ENCODE results near the gene ARL9. TPM values are rescaled to one million over a fixed set of nuclear protein-coding genes. Genes with fewer than 3 reads are reported as not detected.

The ARL9 gene
- total RNA-seq, 1 experiment from 2014 or later, result not detected

DNA sequence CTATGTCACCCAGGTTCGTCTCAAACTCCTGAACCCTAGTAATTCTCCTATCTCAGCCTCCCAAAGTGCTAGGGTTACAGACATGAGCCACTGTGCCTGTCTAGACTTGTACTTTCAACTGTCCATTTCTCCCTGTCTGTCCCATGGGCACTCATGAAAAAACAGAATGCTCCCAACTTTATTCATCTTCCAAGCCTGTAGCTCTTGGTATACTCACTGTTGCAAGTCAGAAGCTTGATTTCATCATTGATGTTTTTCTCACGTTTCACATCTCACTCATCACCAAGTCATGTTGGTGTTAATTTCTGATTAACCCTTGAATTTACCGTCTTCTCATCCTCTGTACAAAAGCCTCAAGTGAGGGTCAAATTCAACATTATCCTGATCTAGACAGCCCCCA, 45.5 kb upstream of the ARL9 start:
- H3K27ac Mint-ChIP-seq, result peak overlapping the region in 1 of 3 experiments; percentile 67; a peak in 3 of 7 replicates
- H3K4me1 ChIP-seq (ENCODE audit: insufficient read depth, low read length), result no peaks in the 10 kb centered on the region
- H3K27ac ChIP-seq (ENCODE audit: insufficient read length, low read depth, low read length), result no peak overlapping the region

More for the DNA sequence above, 45.5 kb upstream of the ARL9 start:
- no peak overlapping the region for H2BK15ac ChIP-seq (ENCODE audit: low read depth, low read length)
- WGBS (ENCODE audit: extremely low coverage, insufficient read length, low lambda C conversion rate), result no CpG with 5 or more reads among the region's 3 CpGs
- no peak overlapping the region for H4K5ac ChIP-seq (ENCODE audit: insufficient read length, low read depth, low read length)
- no peak overlapping the region for H3K4ac ChIP-seq (ENCODE audit: low read depth, low read length)
- Mint-ChIP-seq H3K9me3 (no peaks in the 10 kb centered on the region), H3K4me3 (no peak overlapping the region), H3K36me3 (ENCODE audit: insufficient read depth in 1 of 3, low read depth in 3 of 3) (peaks cover 40 to 79% (median 57%) of the 10 kb centered on the region in 3 experiments), H3K4me1 (peaks cover 5% of the 10 kb centered on the region in 2 experiments), H3K27me3 (ENCODE audit: low read depth) (peaks cover 2% of the 10 kb centered on the region; the same call in 1 of the 2 replicates)
- H3T11ph ChIP-seq (ENCODE audit: low read length), result no peak overlapping the region
- H3K79me2 ChIP-seq (ENCODE audit: insufficient read depth, low read length), result no peaks in the 10 kb centered on the region
- H4K91ac ChIP-seq (ENCODE audit: insufficient read length, low read depth, low read length), result no peak overlapping the region
- no peak overlapping the region for H4K8ac ChIP-seq (replicated peaks; ENCODE audit: insufficient read length, low read depth, low read length)
- H3K4me2 ChIP-seq (ENCODE audit: insufficient read depth, insufficient read length, low read length), result no peak overlapping the region
- no peak overlapping the region for H3K9ac ChIP-seq (ENCODE audit: extremely low read depth, insufficient read length, low read length)
- H3K23ac ChIP-seq (ENCODE audit: insufficient read length, low read depth, low read length), result no peak overlapping the region
- no peak overlapping the region for H2AK5ac ChIP-seq (ENCODE audit: insufficient read length, low read length)
- H2AFZ ChIP-seq (ENCODE audit: low read length), result no peak overlapping the region
- no peaks in the 10 kb centered on the region for H3K9me3 ChIP-seq (ENCODE audit: control insufficient read depth, low read depth, low read length)
- H3K79me1 ChIP-seq (ENCODE audit: insufficient read depth, low read depth, low read length, poor library complexity, severe bottlenecking), result no peaks in the 10 kb centered on the region
- H3K14ac ChIP-seq (ENCODE audit: insufficient read depth, low read length), result no peak overlapping the region
- H3K56ac ChIP-seq (ENCODE audit: insufficient read length, low read depth, low read length), result no peak overlapping the region
- H3K18ac ChIP-seq (ENCODE audit: insufficient read length, low read depth, low read length), result no peak overlapping the region
- TF ChIP-seq, protein P1, sequence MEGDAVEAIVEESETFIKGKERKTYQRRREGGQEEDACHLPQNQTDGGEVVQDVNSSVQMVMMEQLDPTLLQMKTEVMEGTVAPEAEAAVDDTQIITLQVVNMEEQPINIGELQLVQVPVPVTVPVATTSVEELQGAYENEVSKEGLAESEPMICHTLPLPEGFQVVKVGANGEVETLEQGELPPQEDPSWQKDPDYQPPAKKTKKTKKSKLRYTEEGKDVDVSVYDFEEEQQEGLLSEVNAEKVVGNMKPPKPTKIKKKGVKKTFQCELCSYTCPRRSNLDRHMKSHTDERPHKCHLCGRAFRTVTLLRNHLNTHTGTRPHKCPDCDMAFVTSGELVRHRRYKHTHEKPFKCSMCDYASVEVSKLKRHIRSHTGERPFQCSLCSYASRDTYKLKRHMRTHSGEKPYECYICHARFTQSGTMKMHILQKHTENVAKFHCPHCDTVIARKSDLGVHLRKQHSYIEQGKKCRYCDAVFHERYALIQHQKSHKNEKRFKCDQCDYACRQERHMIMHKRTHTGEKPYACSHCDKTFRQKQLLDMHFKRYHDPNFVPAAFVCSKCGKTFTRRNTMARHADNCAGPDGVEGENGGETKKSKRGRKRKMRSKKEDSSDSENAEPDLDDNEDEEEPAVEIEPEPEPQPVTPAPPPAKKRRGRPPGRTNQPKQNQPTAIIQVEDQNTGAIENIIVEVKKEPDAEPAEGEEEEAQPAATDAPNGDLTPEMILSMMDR (conservative IDR thresholded peaks at IDR 0.05), result no peak
- no peak overlapping the region for H2BK12ac ChIP-seq (ENCODE audit: insufficient read length, low read depth, low read length)
- H4K20me1 ChIP-seq (ENCODE audit: control insufficient read depth, insufficient read depth, insufficient read length), result no peaks in the 10 kb centered on the region
- no peak overlapping the region for H2BK120ac ChIP-seq (ENCODE audit: low read depth, low read length, poor library complexity, severe bottlenecking)
- H3K23me2 ChIP-seq (ENCODE audit: insufficient read length, low read depth, low read length, poor library complexity, severe bottlenecking), result no peaks in the 10 kb centered on the region
- H2BK5ac ChIP-seq (ENCODE audit: insufficient read length, low read length), result no peak overlapping the region
- DNase-seq, result no peak
- H2BK20ac ChIP-seq (ENCODE audit: low read depth, low read length, poor library complexity, severe bottlenecking), result no peak overlapping the region
- no peaks in the 10 kb centered on the region for H3K27me3 ChIP-seq (ENCODE audit: insufficient read depth, low read length)

Measured in H9 (cell line).